Measurements from ENCODE around the gene PNPO. TPM values are rescaled to one million over a fixed set of nuclear protein-coding genes. Genes with fewer than 3 reads are reported as not detected.

The PNPO gene
- total and polyA plus RNA-seq, 2 of the 13 experiments (the other 11 are each of a cell fraction or from before 2014, with no cell fraction given), result 47.9 to 63.3 TPM

- TF ChIP-seq HDAC6 (IDR thresholded peaks at IDR 0.05; ENCODE audit: low read depth, low read length) (no peak), SAFB2 (CRISPR knock-in tag; IDR thresholded peaks at IDR 0.05; ENCODE audit: borderline replicate concordance, low read depth) (peak; percentile 28; the same call in 1 of the 2 replicates), RNF2 (conservative IDR thresholded peaks at IDR 0.05; ENCODE audit: low read depth) (peak; percentile 99), ZNF776 (CRISPR knock-in tag; IDR thresholded peaks at IDR 0.05) (peak; percentile 90; the same call in 1 of the 2 replicates), ZNF24 (IDR thresholded peaks at IDR 0.05) (no peak), ZNF296 (CRISPR knock-in tag; conservative IDR thresholded peaks at IDR 0.05) (0 out of 2 replicates have a peak, but pooled peaks have one; percentile 34), NFATC3 (CRISPR knock-in tag; IDR thresholded peaks at IDR 0.05) (peak; percentile 24; the same call in 1 of the 2 replicates), ZNF589 (CRISPR knock-in tag; conservative IDR thresholded peaks at IDR 0.05) (peak; percentile 77; the same call in 1 of the 2 replicates), ZNF280B (CRISPR knock-in tag; IDR thresholded peaks at IDR 0.05; ENCODE audit: borderline replicate concordance) (peak; percentile 94; the same call in 1 of the 2 replicates), HNRNPH1 (optimal IDR thresholded peaks at IDR 0.05; ENCODE audit: low read depth, low read length) (no peak), SMARCE1 (IDR thresholded peaks at IDR 0.05; ENCODE audit: borderline replicate concordance) (no peak), ZNF44 (CRISPR knock-in tag; IDR thresholded peaks at IDR 0.05) (peak; percentile 44; the same call in 1 of the 2 replicates), TAF15 (IDR thresholded peaks at IDR 0.05; ENCODE audit: low read depth, low read length, poor library complexity, severe bottlenecking) (no peak), ZKSCAN1 (IDR thresholded peaks at IDR 0.05; ENCODE audit: low read length) (no peak), CSRNP2 (CRISPR knock-in tag; conservative IDR thresholded peaks at IDR 0.05; ENCODE audit: low read depth) (no peak; the same call in 1 of the 2 replicates), NCOA5 (CRISPR knock-in tag; IDR thresholded peaks at IDR 0.05) (no peak), NR2C2 (CRISPR knock-in tag; IDR thresholded peaks at IDR 0.05; ENCODE audit: borderline replicate concordance) (peak; percentile 75; the same call in 1 of the 2 replicates), SOX6 (IDR thresholded peaks at IDR 0.05) (no peak), SOX6 (CRISPR knock-in tag; IDR thresholded peaks at IDR 0.05) (peak; percentile 55), FUBP1 (CRISPR knock-in tag; IDR thresholded peaks at IDR 0.05; ENCODE audit: borderline replicate concordance) (0 out of 2 replicates have a peak, but pooled peaks have one; percentile 39), ZNF567 (CRISPR knock-in tag; IDR thresholded peaks at IDR 0.05; ENCODE audit: borderline replicate concordance) (no peak; the same call in 1 of the 2 replicates), ZNF501 (CRISPR knock-in tag; IDR thresholded peaks at IDR 0.05) (peak; percentile 99), ZNF232 (CRISPR knock-in tag; IDR thresholded peaks at IDR 0.05; ENCODE audit: borderline replicate concordance) (peak; percentile 85), POLR2AphosphoS5 (IDR thresholded peaks at IDR 0.05; ENCODE audit: low read depth, low read length) (peak; percentile 80), ZNF737 (CRISPR knock-in tag; IDR thresholded peaks at IDR 0.05; ENCODE audit: borderline replicate concordance) (no peak), ZC3H13 (CRISPR knock-in tag; IDR thresholded peaks at IDR 0.05) (peak; percentile 40)
These were observed at the start of gene PNPO (continued) for GRCh38 chr17:47941246-47942095.
